ENCODE measurements around the gene MAP2K6. TPM values are rescaled to one million over a fixed set of nuclear protein-coding genes. Genes with fewer than 3 reads are reported as not detected.

MAP2K6 gene
- total and polyA plus RNA-seq, 4 donors = 0.75 to 6.4 (median 3.9) TPM

GRCh38 chr17:69501591-69502468 is 87.3 kb downstream of the MAP2K6 start:
- ATAC-seq (ENCODE audit: low FRiP score) = peak; percentile 72
- Histone ChIP-seq H3K4me1 (ENCODE audit: control insufficient read depth in 1 of 2, insufficient read depth in 2 of 2, low read length in 2 of 2) (peaks cover 0 to 7% of the 10 kb centered on the region in 2 donors), H3K4me3 (ENCODE audit: low read length in 2 of 2) (no peak overlapping the region), H3K36me3 (ENCODE audit: control insufficient read depth in 1 of 2, insufficient read depth in 2 of 2, low read length in 1 of 2) (no peaks in the 10 kb centered on the region), H3K27ac (ENCODE audit: low read depth in 1 of 2, low read length in 2 of 2) (no peak overlapping the region), H3K9me3 (ENCODE audit: control insufficient read depth, low read length) (no peaks in the 10 kb centered on the region), H3K27me3 (ENCODE audit: control insufficient read depth in 1 of 2, insufficient read depth in 2 of 2, low read length in 1 of 2) (no peaks in the 10 kb centered on the region)
- intact Hi-C loops (cut with DNase I) = no loop called here
- no peak for DNase-seq
- 6 to 7% methylated on average over 14 of the region's 14 CpGs for WGBS, 2 donors

- intact Hi-C loops (cut with DNase I) = no loop called here
- no peak overlapping the region for H3K4me3 ChIP-seq (ENCODE audit: low read length in 2 of 2)
- 93 to 96% methylated on average over 5 of the region's 5 CpGs for WGBS, 2 donors
These were observed 89.2 kb downstream of the MAP2K6 start for GRCh38 chr17:69503711-69504110.

GRCh38 chr17:69505740-69506139 is 91.2 kb downstream of the MAP2K6 start:
- intact Hi-C loops (cut with DNase I) = no loop called here
- H3K4me1 ChIP-seq (ENCODE audit: control insufficient read depth in 1 of 2, insufficient read depth in 2 of 2, low read length in 2 of 2) = peaks cover 0 to 7% of the 10 kb centered on the region in 2 donors
- DNase-seq (no peak), ATAC-seq (ENCODE audit: low FRiP score) (no peak)
- no peaks in the 10 kb centered on the region for H3K9me3 ChIP-seq (ENCODE audit: control insufficient read depth, low read length)
- no peaks in the 10 kb centered on the region for H3K27me3 ChIP-seq (ENCODE audit: control insufficient read depth in 1 of 2, insufficient read depth in 2 of 2, low read length in 1 of 2)
- H3K27ac ChIP-seq (ENCODE audit: low read depth in 1 of 2, low read length in 2 of 2) = no peak overlapping the region
- no peaks in the 10 kb centered on the region for H3K36me3 ChIP-seq (ENCODE audit: control insufficient read depth in 1 of 2, insufficient read depth in 2 of 2, low read length in 1 of 2)
- 62 to 75% methylated on average over 3 of the region's 3 CpGs for WGBS, 2 donors
- no peak overlapping the region for H3K4me3 ChIP-seq (ENCODE audit: low read length in 2 of 2)

More at GRCh38 chr17:69503711-69504110, 89.2 kb downstream of the MAP2K6 start:
- no peaks in the 10 kb centered on the region for H3K27me3 ChIP-seq (ENCODE audit: control insufficient read depth in 1 of 2, insufficient read depth in 2 of 2, low read length in 1 of 2)
- no peaks in the 10 kb centered on the region for H3K9me3 ChIP-seq (ENCODE audit: control insufficient read depth, low read length)
- H3K27ac ChIP-seq (ENCODE audit: low read depth in 1 of 2, low read length in 2 of 2) = no peak overlapping the region
- DNase-seq (no peak), ATAC-seq (ENCODE audit: low FRiP score) (no peak)
- peaks cover 0 to 7% of the 10 kb centered on the region in 2 donors for H3K4me1 ChIP-seq (ENCODE audit: control insufficient read depth in 1 of 2, insufficient read depth in 2 of 2, low read length in 2 of 2)
- H3K36me3 ChIP-seq (ENCODE audit: control insufficient read depth in 1 of 2, insufficient read depth in 2 of 2, low read length in 1 of 2) = no peaks in the 10 kb centered on the region

DNA sequence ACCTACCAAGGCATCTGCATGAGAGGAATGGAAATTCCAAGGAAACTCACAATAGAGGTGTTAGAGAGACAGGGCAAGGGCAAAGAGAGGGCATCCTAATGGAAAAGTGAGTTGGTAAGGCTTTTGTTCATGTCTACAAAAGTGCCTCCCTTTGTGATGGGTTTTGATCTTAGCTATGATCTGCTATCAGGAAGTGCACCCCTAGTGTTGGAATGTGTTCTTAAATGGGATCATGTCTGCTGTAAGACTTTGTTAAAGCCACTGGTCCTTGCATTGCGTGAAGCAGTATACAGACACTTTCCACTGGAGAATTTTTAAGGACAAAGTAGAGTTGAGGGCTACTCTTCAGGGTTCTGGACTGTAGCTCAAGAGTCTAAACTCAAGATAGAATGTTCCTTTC is 92.0 kb downstream of the MAP2K6 start:
- Histone ChIP-seq H3K4me3 (ENCODE audit: low read length in 2 of 2) (no peak overlapping the region), H3K9me3 (ENCODE audit: control insufficient read depth, low read length) (no peaks in the 10 kb centered on the region), H3K27ac (ENCODE audit: low read depth in 1 of 2, low read length in 2 of 2) (no peak overlapping the region), H3K4me1 (ENCODE audit: control insufficient read depth in 1 of 2, insufficient read depth in 2 of 2, low read length in 2 of 2) (peaks cover 0 to 1% of the 10 kb centered on the region in 2 donors), H3K36me3 (ENCODE audit: control insufficient read depth in 1 of 2, insufficient read depth in 2 of 2, low read length in 1 of 2) (no peaks in the 10 kb centered on the region), H3K27me3 (ENCODE audit: control insufficient read depth in 1 of 2, insufficient read depth in 2 of 2, low read length in 1 of 2) (no peaks in the 10 kb centered on the region)
- intact Hi-C loops (cut with DNase I) = no loop called here
- DNase-seq (no peak), ATAC-seq (ENCODE audit: low FRiP score) (no peak)
- 92 to 96% methylated on average over 1 of the region's 1 CpG for WGBS, 2 donors

- WGBS, 2 donors = 97 to 99% methylated on average over 1 of the region's 1 CpG
- H3K4me3 ChIP-seq (ENCODE audit: low read length in 2 of 2) = no peak overlapping the region
- no peaks in the 10 kb centered on the region for H3K27me3 ChIP-seq (ENCODE audit: control insufficient read depth in 1 of 2, insufficient read depth in 2 of 2, low read length in 1 of 2)
- no peak overlapping the region for H3K27ac ChIP-seq (ENCODE audit: low read depth in 1 of 2, low read length in 2 of 2)
- H3K4me1 ChIP-seq (ENCODE audit: control insufficient read depth in 1 of 2, insufficient read depth in 2 of 2, low read length in 2 of 2) = no peaks in the 10 kb centered on the region
- intact Hi-C loops (cut with DNase I) = no loop called here
- ATAC-seq (ENCODE audit: low FRiP score) (no peak), DNase-seq (no peak)
- H3K9me3 ChIP-seq (ENCODE audit: control insufficient read depth, low read length) = no peaks in the 10 kb centered on the region
- H3K36me3 ChIP-seq (ENCODE audit: control insufficient read depth in 1 of 2, insufficient read depth in 2 of 2, low read length in 1 of 2) = no peaks in the 10 kb centered on the region
These were observed 94.3 kb downstream of the MAP2K6 start for GRCh38 chr17:69508814-69509213.

DNA sequence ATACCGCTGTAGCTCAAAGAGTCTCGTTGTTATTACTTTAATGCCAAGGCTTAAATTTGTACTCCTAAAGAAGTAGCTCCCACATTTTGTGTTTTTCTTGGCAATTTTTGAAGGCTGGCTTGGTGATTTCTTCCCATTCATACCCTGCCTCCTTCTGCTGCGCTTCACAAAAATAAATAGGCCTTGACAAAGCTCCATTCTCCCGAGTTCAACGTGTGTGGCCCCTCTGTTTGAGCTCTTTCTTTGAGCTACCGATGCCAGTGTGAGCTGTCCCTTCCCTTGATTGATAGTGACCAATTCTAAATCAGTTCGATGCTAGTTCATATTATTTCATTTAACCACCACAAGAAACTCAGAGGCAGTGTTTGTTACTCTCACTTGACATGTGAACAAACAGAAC is 96.8 kb downstream of the MAP2K6 start:
- Histone ChIP-seq H3K36me3 (ENCODE audit: control insufficient read depth in 1 of 2, insufficient read depth in 2 of 2, low read length in 1 of 2) (no peaks in the 10 kb centered on the region), H3K27ac (ENCODE audit: low read depth in 1 of 2, low read length in 2 of 2) (no peak overlapping the region), H3K27me3 (ENCODE audit: control insufficient read depth in 1 of 2, insufficient read depth in 2 of 2, low read length in 1 of 2) (no peaks in the 10 kb centered on the region), H3K4me1 (ENCODE audit: control insufficient read depth in 1 of 2, insufficient read depth in 2 of 2, low read length in 2 of 2) (no peaks in the 10 kb centered on the region), H3K9me3 (ENCODE audit: control insufficient read depth, low read length) (no peaks in the 10 kb centered on the region), H3K4me3 (ENCODE audit: low read length in 2 of 2) (no peak overlapping the region)
- 29 to 40% methylated on average over 7 of the region's 7 CpGs for WGBS, 2 donors
- DNase-seq = no peak
- intact Hi-C loops (cut with DNase I) = no loop called here
- ATAC-seq (ENCODE audit: low FRiP score) = no peak

GRCh38 chr17:69512946-69513345 is 98.4 kb downstream of the MAP2K6 start:
- DNase-seq (no peak), ATAC-seq (ENCODE audit: low FRiP score) (no peak)
- WGBS, 2 donors = 39 to 45% methylated on average over 5 of the region's 5 CpGs
- intact Hi-C loops (cut with DNase I) = no loop called here
- Histone ChIP-seq H3K4me1 (ENCODE audit: control insufficient read depth in 1 of 2, insufficient read depth in 2 of 2, low read length in 2 of 2) (no peaks in the 10 kb centered on the region), H3K27ac (ENCODE audit: low read depth in 1 of 2, low read length in 2 of 2) (no peak overlapping the region), H3K27me3 (ENCODE audit: control insufficient read depth in 1 of 2, insufficient read depth in 2 of 2, low read length in 1 of 2) (no peaks in the 10 kb centered on the region), H3K4me3 (ENCODE audit: low read length in 2 of 2) (no peak overlapping the region), H3K9me3 (ENCODE audit: control insufficient read depth, low read length) (no peaks in the 10 kb centered on the region), H3K36me3 (ENCODE audit: control insufficient read depth in 1 of 2, insufficient read depth in 2 of 2, low read length in 1 of 2) (no peaks in the 10 kb centered on the region)

GRCh38 chr17:69516225-69516624 is 101.7 kb downstream of the MAP2K6 start:
- H3K9me3 ChIP-seq (ENCODE audit: control insufficient read depth, low read length) = no peaks in the 10 kb centered on the region
- 95 to 96% methylated on average over 2 of the region's 2 CpGs for WGBS, 2 donors
- H3K4me1 ChIP-seq (ENCODE audit: control insufficient read depth in 1 of 2, insufficient read depth in 2 of 2, low read length in 2 of 2) = no peaks in the 10 kb centered on the region
- no peaks in the 10 kb centered on the region for H3K27me3 ChIP-seq (ENCODE audit: control insufficient read depth in 1 of 2, insufficient read depth in 2 of 2, low read length in 1 of 2)
- DNase-seq (no peak), ATAC-seq (ENCODE audit: low FRiP score) (no peak)
- no peaks in the 10 kb centered on the region for H3K36me3 ChIP-seq (ENCODE audit: control insufficient read depth in 1 of 2, insufficient read depth in 2 of 2, low read length in 1 of 2)
- no peak overlapping the region for H3K4me3 ChIP-seq (ENCODE audit: low read length in 2 of 2)
- H3K27ac ChIP-seq (ENCODE audit: low read depth in 1 of 2, low read length in 2 of 2) = no peak overlapping the region
- intact Hi-C loops (cut with DNase I) = no loop called here

DNA sequence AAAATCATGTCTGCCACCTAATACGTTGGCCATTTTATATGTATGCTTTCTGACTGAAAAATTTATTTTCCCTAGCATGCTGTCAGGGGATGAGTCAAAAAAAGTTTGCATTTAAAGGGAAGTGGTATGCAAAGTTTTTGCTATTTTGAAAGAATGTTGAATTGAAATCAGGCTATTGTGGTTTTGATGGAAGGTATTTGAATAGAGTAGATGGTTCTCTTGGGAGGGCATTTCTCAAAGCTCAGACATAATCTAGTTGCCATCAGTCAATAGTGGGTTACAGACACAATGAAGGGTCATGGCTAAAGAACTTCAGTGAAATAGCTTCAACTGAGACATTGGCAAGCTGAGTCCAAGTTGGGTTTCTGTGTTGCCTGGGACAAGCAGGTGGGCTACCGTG is 102.4 kb downstream of the MAP2K6 start:
- H3K4me1 ChIP-seq (ENCODE audit: control insufficient read depth in 1 of 2, insufficient read depth in 2 of 2, low read length in 2 of 2) = no peaks in the 10 kb centered on the region
- no peaks in the 10 kb centered on the region for H3K36me3 ChIP-seq (ENCODE audit: control insufficient read depth in 1 of 2, insufficient read depth in 2 of 2, low read length in 1 of 2)
- DNase-seq (no peak), ATAC-seq (ENCODE audit: low FRiP score) (no peak)
- no peaks in the 10 kb centered on the region for H3K9me3 ChIP-seq (ENCODE audit: control insufficient read depth, low read length)
- 82 to 88% methylated on average over 2 of the region's 2 CpGs for WGBS, 2 donors
- no peak overlapping the region for H3K4me3 ChIP-seq (ENCODE audit: low read length in 2 of 2)
- H3K27ac ChIP-seq (ENCODE audit: low read depth in 1 of 2, low read length in 2 of 2) = no peak overlapping the region
- intact Hi-C loops (cut with DNase I) = no loop called here
- H3K27me3 ChIP-seq (ENCODE audit: control insufficient read depth in 1 of 2, insufficient read depth in 2 of 2, low read length in 1 of 2) = no peaks in the 10 kb centered on the region

All from aorta (tissue), 5 donors.